GM21723 (cell line): ENCODE results near the gene RAD51B.

Experiments
- ATAC-seq: cut with Tn5 transposase; IDR thresholded peaks from one replicate; pipeline ENCODE4 v1.9.1; 2021; ENCODE audit warnings: mild to moderate bottlenecking, moderate library complexity; ENCODE audit not compliant: unreplicated experiment

The RAD51B gene

DNA sequence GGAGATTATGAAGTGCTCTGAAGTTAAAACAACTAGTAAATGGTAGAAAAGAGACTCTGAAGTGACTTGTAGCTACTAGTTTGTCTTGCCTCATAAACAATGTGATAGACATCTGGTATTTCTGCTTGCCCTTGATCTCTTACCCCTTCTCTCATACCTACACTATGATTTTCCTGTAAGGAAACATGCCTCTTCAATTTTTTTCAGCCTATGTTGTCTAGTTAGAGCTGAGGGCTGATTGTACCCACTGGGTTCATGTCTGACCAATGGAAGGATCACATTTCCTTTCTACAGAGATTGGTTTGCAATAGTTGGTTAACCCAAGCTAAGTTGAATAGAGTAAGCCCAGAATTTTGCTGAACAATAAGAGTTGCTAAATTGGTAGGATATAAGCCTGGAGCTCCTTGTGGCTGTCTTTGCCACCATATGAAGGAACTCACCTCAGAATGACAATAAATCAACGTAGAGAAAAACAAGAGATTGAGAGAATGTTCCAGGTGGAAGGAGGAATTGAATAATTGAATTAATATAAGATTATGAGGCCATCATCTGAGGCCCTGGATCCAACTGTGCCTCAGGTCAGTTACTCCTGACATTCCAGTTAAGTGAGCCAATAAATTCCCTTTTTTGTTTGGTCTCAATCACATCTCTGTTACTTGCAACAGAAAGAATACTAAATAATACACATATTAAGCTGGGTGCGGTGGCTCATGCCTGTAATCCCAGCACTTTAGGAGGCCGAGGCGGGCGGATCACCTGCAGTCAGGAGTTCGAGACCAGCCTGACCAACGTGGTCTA, 626.9 kb downstream of the RAD51B start:
- no peak for ATAC-seq

DNA sequence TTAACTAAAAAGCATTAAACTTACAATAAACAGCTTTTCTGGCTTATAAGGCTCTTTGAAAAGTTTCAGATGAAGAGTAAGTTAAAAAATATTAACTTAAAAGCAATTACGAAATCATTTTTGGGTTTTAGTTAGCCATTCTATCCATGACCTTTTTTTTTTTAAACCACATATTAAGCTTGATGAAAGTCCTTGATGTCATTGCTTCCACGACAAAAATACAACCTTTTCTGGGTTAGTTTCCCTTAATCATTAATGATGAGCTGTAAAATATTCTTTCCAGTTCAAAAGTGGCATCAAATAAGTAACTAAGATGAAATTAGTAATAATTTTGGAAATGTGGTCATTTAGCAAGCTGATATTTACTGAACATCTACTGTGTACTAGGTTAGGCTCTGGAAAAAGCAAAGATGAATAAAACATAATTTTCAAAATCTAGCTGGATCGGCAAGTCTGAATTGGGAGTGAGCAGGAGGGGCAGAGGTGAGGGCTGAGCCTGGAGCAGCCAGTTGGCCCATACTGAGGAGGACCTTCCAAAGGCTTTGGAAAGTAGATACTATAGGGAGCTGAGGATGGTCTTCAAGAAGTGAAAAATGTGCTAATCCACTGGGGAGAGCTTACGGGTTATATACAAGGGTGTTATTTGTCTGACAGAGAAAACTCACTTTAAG, 628.1 kb downstream of the RAD51B start:
- no peak for ATAC-seq

DNA sequence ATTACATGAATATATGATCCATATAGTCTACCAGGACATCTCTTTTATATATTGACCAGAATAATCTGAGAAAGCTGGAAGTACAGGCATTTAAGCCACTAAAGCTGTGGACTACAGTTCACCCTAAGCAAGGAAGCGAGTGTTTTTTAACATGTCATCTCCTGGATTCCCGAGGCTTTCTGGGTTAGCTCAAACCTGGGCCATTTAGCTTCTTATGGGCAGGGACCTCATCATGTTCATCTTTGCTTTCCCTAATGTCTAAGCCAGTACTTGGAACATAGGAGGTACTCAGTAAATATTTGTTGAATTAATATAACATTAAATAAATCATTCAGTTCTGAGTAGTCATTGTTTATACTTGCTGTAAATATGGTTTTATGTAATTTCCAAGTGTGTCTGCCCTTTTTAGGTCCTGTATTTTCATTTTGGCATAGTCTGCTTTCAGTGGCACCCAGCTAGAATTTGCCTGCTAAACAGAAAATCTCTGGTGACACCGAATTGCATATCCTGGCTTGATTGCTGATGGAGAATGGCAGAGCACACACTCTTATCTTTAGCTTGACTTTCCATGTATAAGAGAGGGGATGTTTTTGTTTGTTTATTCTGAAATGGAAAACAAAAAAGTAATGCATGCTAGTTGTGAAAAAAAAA, 628.8 kb downstream of the RAD51B start:
- no peak for ATAC-seq

GRCh38 chr14:68449561-68450181, 630.1 kb downstream of the RAD51B start:
- ATAC-seq: no peak

DNA sequence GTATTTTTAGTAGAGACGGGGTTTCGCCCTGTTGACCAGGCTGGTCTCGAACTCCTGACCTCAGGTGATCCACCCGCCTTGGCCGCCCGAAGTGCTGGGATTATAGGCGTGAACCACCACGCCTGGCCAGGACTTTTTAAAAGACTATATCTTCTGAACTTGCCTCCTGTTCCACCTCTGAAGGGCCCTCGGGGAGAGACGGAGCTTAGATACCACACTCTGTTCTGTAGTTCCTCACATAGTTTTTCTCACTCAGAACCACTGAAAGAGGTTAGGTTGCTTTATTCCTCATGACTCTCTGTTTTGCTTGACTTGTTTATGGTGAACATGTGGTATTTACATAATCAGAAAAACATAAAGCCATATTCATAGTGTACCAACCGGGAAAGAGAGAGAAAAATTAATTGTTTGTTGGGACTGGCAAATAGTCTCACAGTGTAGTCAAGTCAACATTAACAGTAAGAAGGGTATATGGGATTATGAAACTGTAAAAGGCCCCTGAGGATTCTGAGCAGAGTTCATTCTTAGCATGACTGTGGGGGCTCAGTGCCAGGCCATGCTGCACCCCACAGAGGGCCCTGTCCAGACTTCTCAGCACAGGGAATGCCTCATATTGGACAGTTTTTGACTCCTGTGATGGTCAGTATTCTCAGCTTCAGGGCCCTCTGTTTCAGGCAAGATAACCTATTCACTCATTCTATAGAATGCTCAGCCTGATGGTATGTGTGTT, 631.0 kb downstream of the RAD51B start:
- ATAC-seq: no peak

DNA sequence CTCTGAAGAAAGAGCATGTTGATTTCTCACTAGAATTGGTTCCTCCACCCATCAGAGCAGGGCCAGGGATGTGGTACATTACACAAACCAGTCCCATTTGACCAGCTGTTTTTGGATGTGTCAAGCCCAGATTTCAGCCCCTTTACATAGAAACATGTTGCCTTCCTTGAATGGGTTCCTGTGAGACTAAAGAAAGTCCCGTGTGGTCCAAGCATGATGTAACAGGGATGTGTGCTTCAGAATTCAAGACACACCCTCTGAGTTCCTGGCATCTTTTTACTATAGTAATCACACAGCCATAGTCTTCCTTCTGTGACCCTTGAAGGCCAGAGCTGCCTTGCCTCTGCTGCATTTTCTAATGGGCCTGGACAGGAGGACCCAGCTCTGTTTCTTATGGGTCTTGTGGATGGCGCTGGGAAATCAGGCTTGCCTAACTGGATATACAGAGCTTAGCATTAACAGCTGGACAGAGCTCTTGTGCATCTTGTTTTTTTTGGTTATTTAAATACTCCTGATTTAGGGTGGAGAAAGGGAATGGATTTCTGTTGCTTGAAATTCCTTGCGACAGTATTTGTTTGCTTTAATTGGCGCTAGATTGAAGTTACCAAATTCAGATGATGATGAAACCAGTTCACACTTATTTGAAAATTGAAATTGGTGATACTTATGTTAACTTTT, 632.3 kb downstream of the RAD51B start:
- ATAC-seq: no peak

- ATAC-seq: no peak
Observed at GRCh38 chr14:68458253-68458652, 638.7 kb downstream of the RAD51B start.

DNA sequence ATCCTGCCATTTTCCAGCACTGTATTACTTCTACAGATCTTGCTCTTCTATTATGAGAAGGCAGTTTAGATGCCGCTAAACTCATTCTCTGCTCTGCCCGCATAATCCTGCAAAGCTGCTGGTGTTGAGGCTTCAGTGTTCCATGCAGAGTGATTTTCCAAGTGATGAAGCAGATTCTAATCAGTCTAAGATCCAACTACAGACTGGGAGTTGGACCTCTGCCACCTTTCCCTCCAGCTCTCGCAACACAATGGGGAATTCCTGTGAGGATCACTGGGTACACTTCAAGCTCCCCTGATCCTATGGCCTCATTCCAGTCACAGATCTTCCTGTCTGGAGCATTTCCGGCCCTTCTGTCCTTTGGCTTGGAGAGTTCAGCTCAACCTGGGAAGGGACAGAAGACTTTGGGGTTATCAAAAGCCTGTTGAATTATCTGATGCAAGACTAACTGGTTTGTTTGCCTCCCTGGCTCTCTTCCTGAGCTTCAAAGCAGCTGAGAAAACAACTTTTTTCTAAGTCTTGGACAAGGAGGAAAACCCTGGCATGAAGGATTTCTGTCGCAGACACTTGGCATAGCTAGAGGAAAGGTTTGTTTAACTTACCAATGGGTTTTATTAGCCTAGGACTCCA, 639.4 kb downstream of the RAD51B start:
- ATAC-seq: no peak

DNA sequence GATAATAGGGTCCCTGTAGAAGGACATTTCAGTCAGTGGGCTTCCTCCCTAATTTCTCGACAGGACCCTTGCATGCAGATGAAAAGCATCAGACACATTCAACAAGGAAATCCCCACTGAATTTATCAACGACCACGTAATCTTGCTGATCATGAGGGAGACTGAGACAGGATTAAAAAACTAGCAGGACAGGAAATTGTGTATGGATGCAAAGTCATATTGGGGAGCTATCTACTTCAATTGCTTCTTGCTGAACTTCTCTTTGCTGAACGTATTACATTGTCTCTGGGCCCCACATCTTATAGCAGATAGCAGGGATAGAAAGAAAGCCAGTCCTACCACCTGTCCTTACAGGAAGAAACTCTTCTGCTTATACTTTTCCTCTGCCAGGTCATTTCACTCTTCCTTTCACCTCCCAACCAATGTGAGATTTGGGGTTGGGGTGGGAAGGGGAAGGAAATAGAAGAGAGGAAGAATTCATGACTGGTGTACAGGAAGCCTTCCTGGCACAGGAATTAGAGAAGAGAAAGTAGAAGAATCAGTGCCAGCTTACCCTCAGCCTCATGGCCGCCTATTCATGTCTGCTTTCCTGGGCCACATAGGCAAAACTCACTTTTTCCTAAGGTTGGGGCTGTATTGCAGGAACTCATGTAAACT, 640.0 kb downstream of the RAD51B start:
- ATAC-seq: no peak

- ATAC-seq: no peak
Observed at GRCh38 chr14:68460541-68460940, 641.0 kb downstream of the RAD51B start.

DNA sequence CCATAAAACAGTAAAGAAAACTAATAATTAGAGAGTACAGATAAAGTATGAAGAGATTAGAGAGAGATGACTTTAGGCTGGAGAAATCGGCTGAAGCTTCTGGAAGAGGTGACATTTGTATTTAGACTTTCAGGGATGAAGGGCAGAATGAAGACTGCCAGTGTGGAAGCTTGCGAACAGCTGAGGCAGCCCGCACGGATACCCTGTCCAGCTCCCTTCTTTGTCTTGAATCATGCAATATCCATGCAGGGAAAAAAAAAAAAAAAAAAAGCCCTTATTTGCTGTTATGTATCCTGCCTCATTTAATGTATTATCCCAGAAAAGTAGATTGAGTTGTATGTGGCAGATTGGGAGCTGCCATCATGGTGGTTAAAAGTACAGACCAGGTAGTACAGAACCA, 641.5 kb downstream of the RAD51B start:
- no peak for ATAC-seq

DNA sequence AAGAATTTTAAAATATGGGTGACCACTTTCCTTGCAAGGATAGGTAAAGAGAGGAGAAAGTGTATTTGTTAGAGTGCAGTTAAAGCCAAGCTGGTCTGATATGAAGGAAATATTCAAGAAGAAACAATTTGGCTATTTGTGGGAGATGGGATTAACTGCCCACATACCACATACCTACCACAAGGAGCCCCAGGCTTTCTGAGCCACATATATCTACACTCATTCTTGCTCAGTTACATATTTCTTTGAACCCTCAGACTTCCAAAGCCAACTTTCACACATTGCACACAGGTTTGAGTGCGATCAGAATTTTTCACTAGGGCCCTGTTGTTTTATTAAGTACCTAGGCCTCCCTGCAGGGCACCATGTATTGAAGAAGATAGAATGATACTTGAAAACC, 643.1 kb downstream of the RAD51B start:
- ATAC-seq: no peak

DNA sequence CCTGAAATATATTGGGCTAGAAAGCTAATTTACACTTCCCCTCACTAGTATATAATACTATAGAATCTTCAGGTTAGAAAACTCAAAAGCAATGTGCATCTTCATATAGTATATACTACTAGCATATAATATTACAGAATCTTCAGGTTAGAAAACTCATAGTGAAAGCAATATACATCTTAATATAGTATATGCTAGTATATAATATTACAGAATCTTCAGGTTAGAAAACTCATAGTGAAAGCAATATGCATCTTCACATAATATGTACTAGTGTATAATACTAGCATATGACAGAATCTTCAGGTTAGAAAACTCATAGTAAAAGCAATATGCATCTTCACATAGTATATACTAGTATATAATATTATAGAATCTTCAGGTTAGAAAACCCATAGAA, 643.7 kb downstream of the RAD51B start:
- no peak for ATAC-seq

DNA sequence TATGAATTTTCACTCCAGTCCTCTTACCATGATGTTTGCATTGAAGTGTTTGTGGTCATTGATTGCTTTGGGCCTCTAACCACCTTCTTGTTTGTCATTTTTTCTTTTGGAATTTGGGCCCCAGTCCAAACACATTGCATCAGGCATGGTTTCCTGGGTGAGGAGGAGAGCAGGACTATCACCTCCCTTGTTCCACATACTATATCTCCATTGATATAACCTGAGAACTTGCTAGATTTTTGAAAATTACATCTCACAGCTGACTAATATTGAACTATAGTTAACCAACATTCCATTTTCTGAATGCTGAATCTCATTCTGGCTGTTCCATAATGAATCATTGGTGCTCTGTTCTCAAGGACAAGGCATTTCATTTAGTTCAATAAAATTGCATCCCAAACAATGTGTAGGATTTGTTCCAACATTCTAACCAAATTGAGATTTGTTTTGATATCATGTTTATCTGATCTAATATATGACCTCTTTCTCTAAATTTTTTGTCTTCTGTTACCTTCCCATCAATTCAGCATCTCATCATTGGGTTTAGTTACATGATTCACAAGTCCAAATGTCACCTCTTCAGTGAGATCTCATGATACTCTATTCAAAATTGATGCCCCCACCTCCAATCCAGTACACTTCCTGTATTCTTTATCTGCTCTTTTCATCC, 644.3 kb downstream of the RAD51B start:
- ATAC-seq: no peak

GRCh38 chr14:68464711-68465110, 645.1 kb downstream of the RAD51B start:
- ATAC-seq: no peak

DNA sequence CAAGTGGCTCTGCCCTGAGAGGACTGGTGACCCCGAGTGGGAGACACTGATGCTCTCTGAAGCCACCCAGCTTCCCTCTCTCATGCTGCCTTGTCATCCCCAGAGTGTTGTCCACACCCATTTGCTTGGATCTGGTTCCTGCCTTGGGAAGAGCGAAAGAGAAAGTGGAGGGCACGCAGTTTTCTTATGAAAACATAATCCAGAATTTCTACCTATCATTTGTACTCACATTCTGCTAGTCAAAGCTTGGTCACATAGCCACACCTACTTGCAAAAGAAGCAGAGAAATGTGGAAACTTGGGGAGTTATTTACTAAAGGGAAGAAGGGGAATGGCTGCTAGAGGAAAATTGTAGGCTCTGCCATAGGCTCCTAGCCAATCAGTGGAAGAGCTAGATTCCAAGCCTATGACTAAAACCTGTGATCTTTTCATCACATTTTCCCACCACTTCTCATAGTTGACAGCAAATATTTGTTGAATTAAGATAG, 647.0 kb downstream of the RAD51B start:
- ATAC-seq: no peak

DNA sequence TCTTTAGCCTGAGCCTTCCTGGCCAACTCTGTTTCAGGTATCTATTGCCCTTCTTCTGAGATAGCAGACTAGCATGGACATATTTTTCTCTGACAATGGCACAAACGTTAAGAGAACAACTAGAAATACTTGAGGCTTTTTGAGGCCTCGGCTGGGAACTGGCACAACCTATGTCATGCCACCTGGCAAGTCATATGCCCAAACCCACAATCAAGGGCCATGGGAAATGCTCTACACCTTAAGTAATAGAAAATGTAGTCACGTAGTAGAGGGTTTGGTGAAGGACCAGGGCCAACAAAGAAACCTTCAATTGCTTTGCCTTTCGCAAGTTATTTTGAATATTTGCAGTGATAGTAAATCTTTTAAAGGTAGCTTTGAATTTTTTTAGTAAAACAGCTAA, 647.8 kb downstream of the RAD51B start:
- no peak for ATAC-seq

GRCh38 chr14:68468437-68469207, 649.0 kb downstream of the RAD51B start:
- no peak for ATAC-seq
